Globus pallidus (tissue), 1 donor: Measurements from ENCODE around the gene IGSF3.
"Not testable (repeated sequence)": the region's sequence is repeated elsewhere in the genome, so short reads cannot be mapped to it uniquely, and the experiment has no call there.

ENCODE experiments used
- DNase-seq: peaks from one replicate; pipeline ENCODE4 v3.0.0-alpha.2; 2015; ENCODE audit warnings: low spot score

IGSF3 gene

GRCh38 chr1:116574581-116575291 lies 92.8 kb downstream of the IGSF3 start:
- peak; percentile 70 for DNase-seq

- no peak for DNase-seq
These were observed 94.0 kb downstream of the IGSF3 start for GRCh38 chr1:116573431-116574095.

- DNase-seq, result no peak
These were observed 94.6 kb downstream of the IGSF3 start for GRCh38 chr1:116572771-116573430.

- DNase-seq, result no peak
These were observed 95.4 kb downstream of the IGSF3 start for GRCh38 chr1:116572099-116572498.

- no peak for DNase-seq
These were observed 96.2 kb downstream of the IGSF3 start for GRCh38 chr1:116571215-116571919.

GRCh38 chr1:116570358-116571214 lies 96.9 kb downstream of the IGSF3 start, which contains the start of gene CD58:
TSS of gene CD58 (minus strand) at chr1:116571026. CDS start at chr1:116570972, 54 bp downstream.
- DNase-seq, result peak; percentile 71

- DNase-seq, result no peak
These were observed 97.7 kb downstream of the IGSF3 start for GRCh38 chr1:116569776-116570357.

- DNase-seq, result no peak
These were observed 98.2 kb downstream of the IGSF3 start for GRCh38 chr1:116569381-116569670.

GRCh38 chr1:116568662-116569380 lies 98.7 kb downstream of the IGSF3 start:
- no peak for DNase-seq

- no peak for DNase-seq
These were observed 99.5 kb downstream of the IGSF3 start for GRCh38 chr1:116567790-116568661.

- DNase-seq, result no peak
These were observed 102.3 kb downstream of the IGSF3 start for GRCh38 chr1:116565222-116565621.

GRCh38 chr1:116564426-116564825 lies 103.1 kb downstream of the IGSF3 start:
- no peak for DNase-seq

- DNase-seq, result not testable (repeated sequence)
These were observed 105.1 kb downstream of the IGSF3 start for GRCh38 chr1:116562465-116562864.

- no peak for DNase-seq
These were observed 106.0 kb downstream of the IGSF3 start for GRCh38 chr1:116561563-116561962.

- no peak for DNase-seq
These were observed 106.6 kb downstream of the IGSF3 start for GRCh38 chr1:116560704-116561490.

- DNase-seq, result no peak
These were observed 108.2 kb downstream of the IGSF3 start for GRCh38 chr1:116559304-116559761.

- no peak for DNase-seq
These were observed 109.0 kb downstream of the IGSF3 start for GRCh38 chr1:116558571-116558970.

- DNase-seq, result no peak
These were observed 109.4 kb downstream of the IGSF3 start for GRCh38 chr1:116558140-116558549.
